HK-2 (cell line): ENCODE measurements around the gene BCHE.
"Not testable (repeated sequence)": the region's sequence is repeated elsewhere in the genome, so short reads cannot be mapped to it uniquely, and the experiment has no call there.

Experiments used
- DNase-seq: peaks from one replicate; pipeline ENCODE4 v3.0.0-alpha.2; 2018; ENCODE audit not compliant: unreplicated experiment

The BCHE gene

DNA sequence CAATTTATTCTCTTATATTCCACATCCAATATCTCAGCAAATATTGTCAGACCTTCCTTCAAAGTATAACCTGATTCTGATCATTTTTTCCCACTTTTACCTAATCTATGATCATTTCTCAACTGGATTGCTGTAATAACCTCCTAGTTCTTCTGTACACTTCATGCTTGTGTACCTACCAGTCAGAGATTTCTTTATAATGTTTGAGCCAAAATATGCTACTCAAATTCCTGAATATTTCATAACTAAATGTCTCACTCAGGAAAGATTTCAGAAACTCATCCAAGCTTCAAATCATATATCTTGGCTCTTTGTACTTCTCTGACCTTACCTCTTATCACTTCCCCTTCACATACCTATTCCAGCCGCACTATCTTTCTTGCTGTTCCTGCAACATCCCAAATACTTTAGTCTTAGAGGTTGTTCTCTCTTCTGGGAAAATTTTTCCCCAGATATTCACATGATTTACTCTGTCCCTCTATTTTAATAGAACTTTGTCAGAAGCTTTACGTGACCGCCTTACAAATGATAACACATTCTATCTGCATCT lies 20.0 kb downstream of the BCHE start:
- no peak for DNase-seq

DNA sequence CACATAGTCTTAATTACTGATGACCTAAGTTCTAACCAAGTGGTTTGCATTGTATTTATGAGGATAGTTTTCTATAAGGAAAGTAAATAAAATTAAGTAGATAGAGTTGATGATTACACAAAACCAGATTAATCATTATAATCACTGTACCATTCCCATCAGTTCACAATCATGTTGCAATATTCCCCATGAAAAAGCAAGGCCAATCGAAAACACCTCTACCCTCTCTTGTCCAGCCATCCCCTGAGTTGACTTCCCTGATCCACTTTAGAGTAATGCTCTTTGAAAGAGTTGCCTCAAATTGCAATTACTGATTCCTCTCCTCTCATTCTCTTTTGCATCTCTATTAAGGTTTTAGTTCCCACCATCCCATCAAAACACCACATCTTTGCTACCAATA lies 21.0 kb downstream of the BCHE start:
- no peak for DNase-seq

DNA sequence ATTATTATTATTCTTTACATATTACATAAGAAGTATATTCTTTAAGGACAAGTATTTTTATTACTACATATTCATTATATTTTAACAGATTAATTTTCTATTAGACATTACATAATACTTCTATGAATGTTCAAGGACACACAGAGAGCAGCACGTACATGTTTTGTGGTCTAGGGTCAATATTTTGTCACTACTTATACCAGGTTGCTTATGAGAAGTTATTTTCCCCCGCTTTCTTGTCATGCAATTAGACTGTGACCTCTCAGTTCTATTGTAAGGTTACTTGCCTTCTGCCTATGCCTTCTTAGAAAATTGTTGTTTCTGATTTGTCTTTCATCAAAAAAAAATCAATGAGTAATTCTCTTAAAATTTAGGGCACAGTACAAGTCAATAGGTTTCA lies 21.5 kb downstream of the BCHE start:
- DNase-seq = no peak

DNA sequence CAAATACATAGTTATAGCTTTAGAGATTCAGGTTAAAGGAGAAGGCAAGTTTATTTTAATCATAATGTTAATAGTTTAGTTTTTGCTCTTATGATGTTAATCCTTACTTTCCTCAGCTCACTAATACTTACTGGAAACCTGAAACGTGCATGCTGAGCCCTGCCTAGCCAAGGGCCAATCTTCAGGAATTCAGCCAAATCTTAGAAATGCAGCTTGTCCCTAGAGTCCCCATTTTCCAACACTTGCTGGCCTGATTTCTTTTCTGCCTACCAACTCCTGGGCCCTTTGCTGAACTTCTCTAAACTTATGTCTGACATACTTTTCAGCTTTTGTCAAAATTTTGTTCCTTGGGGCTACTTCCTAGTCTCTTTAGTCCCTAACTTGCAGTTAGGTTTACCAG lies 22.8 kb downstream of the BCHE start:
- DNase-seq = no peak

DNA sequence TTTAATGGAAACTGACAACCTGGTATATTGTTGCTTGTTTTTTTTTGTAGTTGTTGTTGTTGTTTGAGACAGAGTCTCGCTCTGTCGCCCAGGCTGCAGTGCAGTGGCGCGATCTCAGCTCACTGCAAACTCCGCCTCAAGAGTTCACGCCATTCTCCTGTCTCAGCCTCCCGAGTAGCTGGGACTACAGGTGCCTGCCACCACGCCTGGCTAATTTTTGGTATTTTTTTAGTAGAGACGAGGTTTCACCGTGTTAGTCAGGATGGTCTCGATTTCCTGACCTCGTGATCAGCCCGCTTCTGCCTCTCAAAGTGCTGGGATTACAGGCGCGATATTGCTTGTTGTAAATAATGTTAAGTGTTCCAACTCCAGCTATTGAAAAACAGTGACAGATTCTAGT lies 29.3 kb downstream of the BCHE start:
- DNase-seq = not testable (repeated sequence)

DNA sequence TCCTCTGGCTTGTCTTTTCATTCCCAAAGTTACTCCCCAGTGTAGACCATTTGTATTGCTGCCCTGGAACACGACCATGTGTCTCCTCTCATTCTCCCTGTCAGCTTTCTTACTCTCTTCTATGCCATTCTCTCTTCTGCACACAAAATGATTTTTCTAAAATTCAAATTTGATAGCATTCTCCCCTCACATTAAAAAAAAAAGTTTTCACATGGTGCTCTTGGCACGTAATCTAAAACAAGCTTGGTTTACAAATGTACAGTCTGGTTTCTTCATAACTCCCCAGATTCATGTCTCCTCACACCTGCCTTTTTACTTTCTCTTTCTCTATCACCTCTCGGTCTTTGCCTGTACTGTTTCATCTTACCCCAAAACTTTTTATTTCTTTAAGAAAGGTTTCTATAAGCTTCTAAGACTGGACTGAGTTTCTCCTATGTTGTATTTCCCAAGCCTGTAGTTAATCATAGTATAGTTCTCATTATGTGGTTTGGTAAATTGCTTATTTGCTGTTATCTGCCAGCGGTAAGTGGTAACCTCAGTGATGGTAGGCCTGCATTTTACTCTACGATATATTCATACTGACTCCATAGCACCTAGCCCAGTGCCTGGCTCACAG lies 31.2 kb downstream of the BCHE start:
- DNase-seq = no peak

DNA sequence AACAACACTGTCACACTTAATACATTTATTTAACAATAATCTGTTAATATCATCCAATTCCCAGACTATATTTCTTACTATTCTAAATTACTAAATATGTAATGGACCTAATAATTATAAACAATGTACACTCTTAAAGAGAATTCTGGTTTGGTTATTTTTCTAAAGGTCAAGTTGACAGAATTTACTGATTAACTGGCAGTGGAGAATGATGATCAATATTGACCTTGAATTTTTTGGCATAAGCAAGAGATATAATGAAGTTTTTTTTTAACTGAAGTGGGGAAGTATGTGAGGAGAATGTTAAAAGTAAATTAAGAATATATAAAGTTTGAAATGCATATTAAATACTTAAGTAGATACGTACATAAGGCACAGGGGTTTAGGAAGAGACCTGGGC lies 33.8 kb downstream of the BCHE start:
- DNase-seq = no peak

DNA sequence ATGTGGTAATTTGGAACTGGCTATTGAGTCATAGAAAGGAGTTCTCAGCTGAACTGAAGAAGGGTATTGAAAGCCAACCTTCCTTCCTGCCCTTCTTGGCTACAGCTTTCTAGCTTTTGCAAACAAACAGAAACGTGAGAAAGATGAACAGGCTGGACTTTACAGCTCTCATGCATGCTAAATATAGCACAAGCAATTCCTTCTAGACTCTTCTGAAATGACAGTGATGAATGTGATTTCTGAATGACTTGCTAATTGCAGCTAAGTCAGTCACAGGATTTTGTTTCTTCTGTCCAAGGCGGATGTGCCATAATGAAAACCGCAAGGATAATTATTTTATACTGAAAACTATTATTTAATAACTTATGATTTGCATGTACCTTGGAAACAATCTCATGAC lies 36.3 kb downstream of the BCHE start:
- no peak for DNase-seq

DNA sequence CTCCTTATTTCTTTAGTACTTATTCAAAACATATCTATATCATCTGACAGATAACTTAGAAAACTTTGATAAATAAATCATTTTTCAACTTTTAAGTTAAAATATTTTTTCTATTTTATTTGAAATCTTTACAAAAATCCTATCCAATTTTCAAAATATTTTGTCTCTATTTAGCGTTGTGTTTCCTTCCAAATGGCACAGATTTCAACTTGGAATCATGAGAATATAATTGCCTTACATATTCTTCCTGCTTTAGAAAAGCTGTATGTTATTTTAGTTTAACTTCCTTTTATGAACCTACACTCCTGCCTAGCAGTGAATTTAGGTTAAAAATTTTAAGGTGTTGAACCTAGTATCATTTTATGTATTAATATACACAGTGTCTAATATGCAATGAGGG lies 38.2 kb downstream of the BCHE start:
- no peak for DNase-seq

DNA sequence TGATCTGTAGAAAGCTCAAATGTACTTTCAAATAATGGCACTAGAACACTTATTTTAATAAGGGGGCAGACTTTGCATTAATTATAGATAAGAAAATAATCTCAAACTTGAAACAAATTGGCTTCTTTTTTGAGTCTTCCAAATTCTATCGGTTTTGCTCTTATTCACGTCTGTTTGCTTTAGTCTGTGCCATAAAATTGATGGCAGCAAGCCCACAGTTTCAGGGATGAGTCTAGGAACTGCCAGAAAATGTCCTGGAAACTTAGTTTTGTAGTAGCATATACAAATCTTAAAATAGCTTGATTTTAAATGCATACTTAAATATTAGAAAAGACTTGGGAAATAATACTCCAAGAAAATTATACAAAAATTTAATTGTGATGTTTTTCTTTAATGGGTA lies 39.7 kb downstream of the BCHE start:
- DNase-seq = no peak

DNA sequence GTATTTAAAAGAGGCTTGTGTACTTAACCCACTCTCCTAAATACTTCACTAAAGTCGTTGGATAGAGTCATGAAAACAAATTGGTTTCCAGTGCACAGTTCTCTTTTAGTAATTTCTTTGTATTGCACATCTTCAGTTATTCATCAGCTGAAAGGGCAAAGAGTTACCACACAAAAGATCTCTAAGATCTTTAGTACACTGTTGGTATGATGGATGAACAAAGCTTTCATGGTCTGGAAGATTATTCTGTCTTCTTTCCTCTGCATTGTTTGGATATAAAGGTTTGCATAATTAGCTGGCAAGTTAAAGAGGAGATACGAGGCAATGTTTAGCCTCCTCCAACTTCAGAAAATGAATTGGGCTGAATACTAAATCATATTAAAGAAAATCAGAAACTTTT lies 40.5 kb downstream of the BCHE start:
- no peak for DNase-seq

DNA sequence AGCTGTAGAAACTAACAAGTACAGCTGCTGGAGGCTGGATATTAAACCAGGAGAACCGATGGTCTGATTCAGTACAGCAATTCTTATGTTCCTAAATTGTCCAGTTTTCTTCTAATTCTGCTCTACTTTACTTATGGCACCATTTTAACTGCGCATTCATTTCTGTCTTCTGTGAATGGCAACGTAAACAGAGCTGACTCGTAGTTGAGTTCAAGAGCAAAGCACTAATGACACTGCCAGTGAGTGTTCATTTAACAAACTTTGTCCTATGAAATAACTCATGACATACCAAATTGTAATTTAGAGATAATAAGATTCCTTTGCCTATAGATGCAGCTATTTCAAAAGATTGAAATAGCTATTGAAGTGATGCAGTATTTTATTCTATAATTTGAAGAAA lies 48.7 kb downstream of the BCHE start:
- no peak for DNase-seq

DNA sequence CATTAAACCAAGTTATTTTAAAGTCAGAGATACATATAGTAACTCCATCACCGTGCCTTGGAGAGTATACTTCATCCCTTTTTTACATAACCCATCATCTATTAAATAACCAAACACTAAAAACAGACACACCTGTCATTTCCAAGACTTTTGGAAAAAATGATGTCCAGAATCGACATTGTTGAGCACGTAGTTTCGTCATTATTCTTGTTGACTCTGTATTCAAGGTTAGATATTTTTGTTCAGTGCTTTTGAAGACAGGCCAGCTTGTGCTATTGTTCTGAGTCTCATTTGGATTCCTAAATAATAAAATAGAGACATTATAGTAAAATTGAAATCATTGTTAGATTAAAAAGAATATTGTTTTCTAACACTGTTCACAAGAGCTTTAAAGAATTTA lies 51.2 kb downstream of the BCHE start:
- no peak for DNase-seq

DNA sequence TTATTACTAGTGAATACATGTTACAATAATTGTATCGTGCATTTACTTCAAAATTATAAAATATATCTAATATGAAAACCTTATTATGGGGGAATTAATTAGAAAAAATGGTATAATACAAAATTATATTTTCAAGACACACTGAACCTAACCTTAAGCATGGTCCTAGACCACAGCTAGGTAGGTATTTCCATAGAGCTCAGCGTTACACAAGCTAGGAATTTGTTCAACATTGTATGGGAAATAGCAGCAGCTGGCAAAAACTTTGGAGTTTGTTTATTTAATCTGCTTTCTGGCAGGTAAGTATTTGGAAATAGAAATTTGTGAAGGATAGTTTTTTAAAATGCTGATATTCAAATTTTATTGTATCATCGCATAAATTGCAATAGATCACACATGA lies 52.9 kb downstream of the BCHE start:
- no peak for DNase-seq

DNA sequence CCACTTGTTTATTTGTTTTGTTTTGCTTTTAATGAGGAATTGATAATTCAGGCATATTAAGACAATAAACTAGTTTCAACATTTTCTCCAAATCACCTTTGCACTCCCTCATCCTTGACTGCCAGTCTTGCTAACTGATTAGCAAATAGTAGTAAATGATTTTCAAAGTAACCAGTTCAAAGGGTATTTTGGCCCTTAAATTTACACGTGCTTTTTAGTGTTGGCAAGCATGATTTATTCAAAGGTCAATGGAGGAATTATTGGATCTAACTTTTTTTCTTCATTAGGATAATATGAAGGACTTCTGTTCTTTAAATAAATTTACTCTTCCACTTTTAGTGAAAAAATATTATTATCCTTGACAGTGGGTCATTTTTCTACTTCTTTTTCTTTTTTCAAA lies 53.8 kb downstream of the BCHE start:
- DNase-seq = no peak

DNA sequence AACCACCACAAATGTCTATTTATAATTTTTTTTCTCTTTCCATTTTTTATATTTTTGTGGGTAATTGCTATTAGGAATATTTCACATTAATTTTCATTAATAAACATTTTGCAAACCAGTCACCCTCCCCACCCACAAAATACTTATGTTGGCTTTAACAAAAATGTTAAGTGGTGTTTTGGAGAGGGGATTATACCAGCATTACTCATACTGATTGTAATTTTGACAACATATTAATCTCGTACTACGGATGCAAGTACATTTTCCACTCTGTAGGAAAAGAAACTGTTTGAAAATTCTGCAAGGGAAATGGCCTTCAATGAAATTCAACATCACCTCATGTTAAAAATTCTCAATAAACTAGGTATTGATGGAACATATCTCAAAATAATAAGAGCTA lies 58.3 kb downstream of the BCHE start:
- no peak for DNase-seq

DNA sequence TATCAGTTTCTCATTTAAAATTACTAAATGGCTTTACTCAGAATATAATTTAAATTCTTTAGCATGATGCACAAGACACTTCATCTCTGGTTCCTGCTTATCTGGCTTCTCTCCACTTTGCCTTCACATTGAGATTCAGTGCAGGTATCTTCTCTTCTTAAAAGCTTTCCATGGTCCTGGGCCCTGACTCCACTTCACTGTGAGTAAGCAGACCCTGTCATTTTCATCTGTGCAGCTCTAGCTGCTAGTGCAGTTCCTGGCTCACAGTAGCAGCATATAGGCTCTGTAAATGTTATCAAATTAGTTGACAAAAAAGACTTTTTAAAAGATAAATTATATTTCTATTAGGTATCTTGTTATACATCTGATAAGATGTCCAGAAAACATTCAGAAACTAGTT lies 58.8 kb downstream of the BCHE start:
- DNase-seq = no peak

DNA sequence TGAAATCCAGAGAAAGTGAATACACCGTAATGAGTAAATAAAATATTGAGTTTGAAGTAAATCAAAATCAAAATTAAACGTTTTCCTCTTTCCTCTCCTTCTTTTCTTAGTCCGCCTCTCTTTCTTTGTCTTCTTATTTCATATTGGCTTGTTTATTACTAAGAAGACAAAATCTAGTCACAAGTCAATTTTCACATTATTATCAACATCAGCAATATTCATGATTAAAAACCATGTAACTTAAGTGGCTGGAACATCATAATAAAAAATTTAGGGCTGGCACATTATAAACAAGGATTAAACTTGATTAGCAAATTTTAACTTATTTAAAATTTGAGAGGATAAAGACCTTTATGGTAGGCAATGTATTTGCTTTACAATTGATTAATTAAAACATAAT lies 61.4 kb downstream of the BCHE start:
- no peak for DNase-seq

DNA sequence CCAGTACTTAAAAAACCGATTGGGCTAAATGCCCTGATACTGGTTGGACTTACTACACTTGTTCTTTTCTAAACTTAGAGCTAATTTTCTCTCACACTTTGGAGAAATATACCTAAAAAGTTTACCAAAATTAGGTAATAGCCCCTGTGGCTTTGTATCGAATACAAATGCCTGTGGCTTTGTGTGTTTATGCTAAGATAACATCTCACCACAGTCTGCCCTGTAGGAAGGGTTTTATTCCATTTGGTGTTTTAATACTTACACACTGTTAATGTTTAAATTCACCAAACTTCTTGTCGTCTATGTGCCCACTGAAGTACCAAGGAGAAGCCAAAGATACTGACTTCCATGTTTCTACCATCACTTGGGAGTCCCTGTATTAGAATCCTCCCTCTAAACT lies 66.4 kb downstream of the BCHE start:
- no peak for DNase-seq

DNA sequence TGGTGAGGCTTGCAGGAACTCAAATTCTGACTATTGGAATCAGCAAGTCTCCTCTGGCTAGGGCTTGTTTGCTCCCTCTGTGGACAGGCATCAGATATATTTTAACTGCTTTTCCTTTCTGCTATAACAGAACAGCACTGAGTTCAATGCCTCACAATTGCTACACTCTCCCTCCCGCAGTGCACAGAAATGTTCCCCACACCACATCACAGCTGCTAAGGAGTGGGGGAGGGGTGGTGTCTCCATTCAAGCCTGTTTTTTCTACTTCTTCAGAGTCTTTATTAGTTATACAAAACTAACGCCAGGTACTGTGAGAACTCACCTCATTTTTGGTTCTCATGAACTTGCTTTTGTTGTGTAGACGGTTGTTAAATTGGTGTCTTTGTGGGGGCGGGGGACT lies 68.5 kb downstream of the BCHE start:
- no peak for DNase-seq

DNA sequence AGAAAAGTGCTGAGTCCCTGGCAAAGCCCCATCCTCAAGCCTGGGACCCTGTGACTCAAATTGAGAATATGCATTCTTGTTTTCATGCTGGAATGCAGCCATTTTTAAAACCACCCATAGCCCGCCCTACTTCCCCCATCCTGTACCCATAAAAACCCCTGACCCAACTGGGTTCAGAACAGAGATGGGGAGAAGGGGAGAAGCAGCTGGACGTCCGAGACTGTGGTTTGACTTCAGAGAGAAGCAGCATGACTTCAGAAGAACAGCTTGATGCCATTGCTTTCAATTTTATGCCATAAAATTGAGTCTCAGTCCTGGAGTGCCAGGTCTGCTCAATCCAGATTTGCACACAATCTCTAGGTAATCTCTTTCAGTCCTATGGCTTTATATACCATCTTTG lies 78.2 kb downstream of the BCHE start:
- no peak for DNase-seq

DNA sequence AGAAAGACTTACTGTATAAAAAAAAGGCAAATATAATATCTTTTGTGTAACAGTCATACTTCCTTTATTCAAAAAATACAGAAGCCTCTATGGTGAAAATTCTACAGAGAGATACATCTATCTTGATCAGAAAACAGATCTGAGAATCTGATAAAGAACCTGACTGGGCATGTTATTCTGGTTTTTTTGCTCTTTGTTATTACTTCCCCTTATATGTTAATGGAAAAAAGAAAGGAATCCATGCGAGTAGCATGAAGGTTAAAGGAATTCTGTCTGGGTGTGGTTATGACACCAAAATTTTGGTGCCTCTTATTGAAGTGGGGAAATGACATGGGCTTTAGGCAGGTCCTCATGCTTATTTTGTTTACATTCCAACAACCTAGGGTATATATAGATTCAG lies 81.7 kb downstream of the BCHE start:
- DNase-seq = no peak

DNA sequence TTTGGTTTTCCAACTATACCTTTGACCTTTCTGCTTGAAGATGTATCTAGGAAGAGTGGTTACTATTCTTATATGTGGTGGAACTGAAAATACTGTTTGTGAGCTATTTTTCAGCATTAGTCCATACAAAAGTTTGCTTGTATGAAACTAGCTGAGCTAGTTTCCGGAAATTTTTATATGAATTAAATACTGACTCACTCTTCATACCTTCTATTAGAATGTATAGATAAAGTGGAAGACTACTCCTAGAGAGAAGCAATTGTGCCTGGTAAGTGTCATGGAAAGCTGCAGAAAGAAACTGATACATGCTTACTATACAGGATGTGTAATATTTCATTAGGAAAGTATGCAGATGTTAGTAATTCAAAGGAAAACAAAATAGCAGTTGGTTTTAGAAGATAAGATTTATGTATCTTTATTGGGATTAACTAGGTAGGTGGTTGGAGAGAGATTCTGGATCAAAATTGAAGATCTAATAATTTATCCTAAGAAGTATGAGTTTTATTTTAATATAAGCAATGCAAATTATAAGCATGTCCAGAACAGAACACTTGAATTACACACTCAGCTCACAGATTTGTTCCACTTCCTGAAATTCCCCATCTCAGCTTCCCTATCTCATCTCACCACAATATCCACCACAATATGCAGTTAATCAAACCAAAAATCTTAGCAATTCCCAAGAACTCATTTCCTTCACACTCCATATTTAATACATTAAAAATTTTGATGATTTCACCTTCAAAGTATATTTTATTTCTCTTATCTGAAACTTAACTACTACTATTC lies 82.8 kb downstream of the BCHE start:
- DNase-seq = no peak

DNA sequence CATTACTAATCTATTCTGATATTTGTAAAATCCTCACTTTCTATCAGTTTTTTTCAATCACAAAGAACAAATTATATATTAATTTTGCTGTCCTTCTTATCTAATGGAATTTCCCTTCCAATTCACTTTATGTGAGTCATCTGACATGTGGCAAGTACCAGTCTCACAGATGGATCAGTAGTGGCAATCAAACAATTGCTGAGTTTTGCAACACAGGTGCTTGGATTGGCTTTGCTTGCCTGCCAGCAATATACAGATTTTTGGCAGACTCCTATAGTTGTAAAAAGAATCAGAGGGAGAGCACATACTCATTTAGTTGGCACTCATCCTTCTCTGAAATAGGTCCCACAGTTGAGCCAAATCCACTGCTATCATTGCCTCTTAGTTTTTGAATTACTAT lies 83.7 kb downstream of the BCHE start:
- DNase-seq = no peak
